HEK293 (cell line): Measurements from ENCODE around the gene ALDH4A1.

Experiments used
- CTCF ChIA-PET: fragments of 350-600 bp; formaldehyde crosslinking; extraction: SDS; loops from one replicate; lab custom pipeline; 2021; ENCODE audit warnings: antibody characterized with exemption; lab: Yijun Ruan, JAX
- POLR2A ChIA-PET: fragments of 300-600 bp; formaldehyde crosslinking; extraction: SDS; loops from one replicate; lab custom pipeline; 2020; ENCODE audit warnings: antibody characterized with exemption, inconsistent platforms; lab: Yijun Ruan, JAX
- H3K27ac ChIP-seq: fragments of 200-500 bp; sonication (Bioruptor generic); 2 replicates; pipeline ENCODE4 v1.5.1; 2014; ENCODE audit warnings: low read depth, low read length, control low read depth, inconsistent platforms; ENCODE audit errors: extremely low read depth
- H3K36me3 ChIP-seq, 2 experiments: fragments of 200-500 bp in 1 of 2; sonication (Bioruptor generic) in 1 of 2; 1 replicate in 1 of 2; 2 replicates in 1 of 2; pipeline ENCODE4 v1.5.1; 2014 to 2017; ENCODE audit warnings: inconsistent platforms in 2 of 2, low read length in 2 of 2; ENCODE audit not compliant: control insufficient read depth in 2 of 2, insufficient read depth in 1 of 2
- H3K4me1 ChIP-seq: fragments of 200-500 bp; sonication (Bioruptor generic); 2 replicates; pipeline ENCODE4 v1.5.1; 2014; ENCODE audit warnings: mild to moderate bottlenecking, low read length, inconsistent platforms; ENCODE audit not compliant: control insufficient read depth, insufficient read depth
- H3K4me3 ChIP-seq: 2 replicates; pipeline ENCODE4 v1.5.1; 2011; ENCODE audit warnings: low read depth, mild to moderate bottlenecking, control low read depth, low read length, moderate library complexity
- H3K9me3 ChIP-seq: fragments of 200-500 bp; sonication (Bioruptor generic); 2 replicates; pipeline ENCODE4 v1.5.1; 2014; ENCODE audit warnings: low read depth, low read length, inconsistent platforms; ENCODE audit not compliant: control insufficient read depth, insufficient read depth
- ATF2 ChIP-seq: fragments of 450-650 bp; formaldehyde crosslinking; IDR thresholded peaks from 2 replicates; pipeline ENCODE4 v1.5.1; 2016; ENCODE audit warnings: missing biosample characterization, missing genetic modification characterization, low read depth
- GFI1B ChIP-seq: fragments of 450-650 bp; formaldehyde crosslinking; IDR thresholded peaks from 2 replicates; pipeline ENCODE4 v1.5.1; 2016; ENCODE audit warnings: missing biosample characterization, missing genetic modification characterization
- GLIS1 ChIP-seq: fragments of 450-650 bp; formaldehyde crosslinking; IDR thresholded peaks from 2 replicates; pipeline ENCODE4 v1.5.1; 2016; ENCODE audit warnings: missing biosample characterization, missing genetic modification characterization
- HOXA7 ChIP-seq: sonication (generic); formaldehyde crosslinking; IDR thresholded peaks from 2 replicates; pipeline ENCODE4 v1.8.1; 2022; ENCODE audit warnings: missing genetic modification reagents, borderline replicate concordance
- REPIN1 ChIP-seq: fragments of 450-650 bp; formaldehyde crosslinking; IDR thresholded peaks from 2 replicates; pipeline ENCODE4 v1.5.1; 2017; ENCODE audit warnings: missing biosample characterization, missing genetic modification characterization, low read depth
- SCRT2 ChIP-seq: fragments of 450-650 bp; formaldehyde crosslinking; IDR thresholded peaks from 2 replicates; pipeline ENCODE4 v1.5.1; 2016; ENCODE audit warnings: missing biosample characterization, missing genetic modification characterization
- YY2 ChIP-seq: fragments of 450-650 bp; formaldehyde crosslinking; IDR thresholded peaks from 2 replicates; pipeline ENCODE4 v1.5.1; 2016; ENCODE audit warnings: missing biosample characterization, missing genetic modification characterization
- ZBTB21 ChIP-seq: fragments of 450-650 bp; formaldehyde crosslinking; IDR thresholded peaks from 2 replicates; pipeline ENCODE4 v1.5.1; 2017; ENCODE audit warnings: missing biosample characterization, missing genetic modification characterization
- ZNF138 ChIP-seq: fragments of 450-650 bp; formaldehyde crosslinking; IDR thresholded peaks from 2 replicates; pipeline ENCODE4 v1.5.1; 2016; ENCODE audit warnings: missing biosample characterization, missing genetic modification characterization, borderline replicate concordance
- ZNF16 ChIP-seq: fragments of 450-650 bp; formaldehyde crosslinking; IDR thresholded peaks from 2 replicates; pipeline ENCODE4 v1.5.1; 2016; ENCODE audit warnings: low read depth, missing biosample characterization, missing genetic modification characterization
- ZNF23 ChIP-seq: fragments of 450-650 bp; formaldehyde crosslinking; IDR thresholded peaks from 2 replicates; pipeline ENCODE4 v1.5.1; 2016; ENCODE audit warnings: missing biosample characterization, missing genetic modification characterization, borderline replicate concordance
- ZNF292 ChIP-seq: fragments of 450-650 bp; formaldehyde crosslinking; IDR thresholded peaks from 2 replicates; pipeline ENCODE4 v1.5.1; 2016; ENCODE audit warnings: low read depth, missing biosample characterization, missing genetic modification characterization, borderline replicate concordance
- ZNF302 ChIP-seq: fragments of 450-650 bp; formaldehyde crosslinking; IDR thresholded peaks from 2 replicates; pipeline ENCODE4 v1.5.1; 2016; ENCODE audit warnings: missing biosample characterization, missing genetic modification characterization, low read depth
- ZNF311 ChIP-seq: fragments of 450-650 bp; formaldehyde crosslinking; IDR thresholded peaks from 2 replicates; pipeline ENCODE4 v1.5.1; 2017; ENCODE audit warnings: missing biosample characterization, missing genetic modification characterization, borderline replicate concordance
- ZNF350 ChIP-seq: fragments of 450-650 bp; formaldehyde crosslinking; IDR thresholded peaks from 2 replicates; pipeline ENCODE4 v1.5.0; 2017; ENCODE audit warnings: missing biosample characterization, mild to moderate bottlenecking, missing genetic modification characterization
- ZNF449 ChIP-seq: fragments of 450-650 bp; formaldehyde crosslinking; IDR thresholded peaks from 2 replicates; pipeline ENCODE4 v1.5.1; 2017; ENCODE audit warnings: missing biosample characterization, mild to moderate bottlenecking, missing genetic modification characterization, moderate library complexity
- ZNF510 ChIP-seq: fragments of 450-650 bp; formaldehyde crosslinking; IDR thresholded peaks from 2 replicates; pipeline ENCODE4 v1.5.1; 2018; ENCODE audit warnings: mild to moderate bottlenecking, missing genetic modification characterization, missing biosample characterization; ENCODE audit not compliant: insufficient replicate concordance
- ZNF555 ChIP-seq: fragments of 450-650 bp; formaldehyde crosslinking; conservative IDR thresholded peaks from 2 replicates; pipeline ENCODE4 v1.5.1; 2017; ENCODE audit warnings: missing biosample characterization, mild to moderate bottlenecking, missing genetic modification characterization, inconsistent platforms
- ZNF558 ChIP-seq: fragments of 450-650 bp; formaldehyde crosslinking; IDR thresholded peaks from 2 replicates; pipeline ENCODE4 v1.5.1; 2016; ENCODE audit warnings: missing biosample characterization, missing genetic modification characterization
- ZNF610 ChIP-seq: fragments of 450-650 bp; formaldehyde crosslinking; IDR thresholded peaks from 2 replicates; pipeline ENCODE4 v1.5.1; 2016; ENCODE audit warnings: missing biosample characterization, missing genetic modification characterization, borderline replicate concordance
- ZNF624 ChIP-seq: fragments of 450-650 bp; formaldehyde crosslinking; IDR thresholded peaks from 2 replicates; pipeline ENCODE4 v1.5.1; 2017; ENCODE audit warnings: missing biosample characterization, missing genetic modification characterization
- ZNF664 ChIP-seq: fragments of 450-650 bp; formaldehyde crosslinking; IDR thresholded peaks from 2 replicates; pipeline ENCODE4 v1.5.1; 2016; ENCODE audit warnings: missing biosample characterization, missing genetic modification characterization
- ZNF670 ChIP-seq: fragments of 450-650 bp; formaldehyde crosslinking; IDR thresholded peaks from 2 replicates; pipeline ENCODE4 v1.5.1; 2016; ENCODE audit warnings: missing biosample characterization, missing genetic modification characterization, low read depth
- ZNF777 ChIP-seq: fragments of 450-650 bp; formaldehyde crosslinking; IDR thresholded peaks from 2 replicates; pipeline ENCODE4 v1.5.1; 2017; ENCODE audit warnings: missing biosample characterization, missing genetic modification characterization, borderline replicate concordance
- ZNF792 ChIP-seq: fragments of 450-650 bp; formaldehyde crosslinking; IDR thresholded peaks from 2 replicates; pipeline ENCODE4 v1.5.1; 2016; ENCODE audit warnings: missing biosample characterization, missing genetic modification characterization
- ZSCAN23 ChIP-seq: fragments of 450-650 bp; formaldehyde crosslinking; IDR thresholded peaks from 2 replicates; pipeline ENCODE4 v1.5.1; 2016; ENCODE audit warnings: missing biosample characterization, missing genetic modification characterization
- TF ChIP-seq, protein P1 (sequence below): fragments of 450-650 bp; formaldehyde crosslinking; IDR thresholded peaks from 2 replicates; pipeline ENCODE4 v1.5.1; 2016; ENCODE audit warnings: missing biosample characterization, missing genetic modification characterization, low read depth
- TF ChIP-seq, protein P2 (sequence below): fragments of 450-650 bp; IDR thresholded peaks from 2 replicates; pipeline ENCODE4 v1.5.1; 2018; ENCODE audit warnings: missing biosample characterization, mild to moderate bottlenecking, missing genetic modification characterization
- TF ChIP-seq, protein P3 (sequence below): fragments of 450-650 bp; formaldehyde crosslinking; IDR thresholded peaks from 2 replicates; pipeline ENCODE4; 2016; ENCODE audit warnings: missing biosample characterization, missing genetic modification characterization

The ALDH4A1 gene

DNA sequence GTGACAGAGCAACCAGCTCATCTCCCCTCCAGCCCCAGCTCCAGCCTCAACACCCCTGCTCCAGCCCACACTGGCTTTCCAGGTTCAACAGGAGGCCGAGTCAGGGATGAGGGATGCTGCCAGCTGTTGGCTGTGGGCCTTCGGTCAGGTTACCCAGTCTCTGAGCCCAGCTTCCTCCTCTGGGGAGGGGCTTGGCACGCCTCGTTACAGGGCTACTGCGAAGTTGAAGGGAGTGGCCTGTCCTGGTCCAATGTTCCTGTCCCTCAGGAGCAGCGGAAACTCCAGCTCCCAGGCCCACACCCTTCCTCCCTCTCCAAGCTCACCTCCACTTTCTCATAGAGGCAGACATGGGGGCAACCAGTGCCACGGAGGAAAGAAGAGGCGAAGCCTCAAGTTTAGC lies 27.8 kb downstream of the ALDH4A1 start:
- CTCF ChIA-PET: interaction anchor here (0.6 to 3.4 kb wide), 12 partner anchors 9 to 1098 kb away, joined by 3 to 37 read pairs (median 3); no protein-coding TSS in a partner anchor

DNA sequence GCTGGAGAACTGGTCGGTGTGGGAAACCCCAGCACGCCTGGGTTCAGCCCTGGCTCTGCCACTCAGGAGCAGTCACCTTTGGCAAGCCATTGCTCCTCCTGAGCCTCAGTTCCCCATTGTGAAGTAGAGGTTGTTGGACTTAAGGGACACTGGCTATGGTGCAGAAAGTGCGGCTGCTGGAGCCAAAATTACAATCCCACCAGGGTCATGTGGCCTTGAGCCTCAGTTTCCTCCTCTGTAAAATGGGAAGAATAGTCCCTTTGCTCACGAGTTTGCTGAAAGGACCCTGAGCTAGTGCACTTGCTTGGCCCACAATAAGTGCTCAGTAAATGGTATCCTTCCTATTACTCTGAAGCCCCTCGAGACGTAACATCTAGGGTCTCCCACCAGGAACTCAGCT lies 28.3 kb downstream of the ALDH4A1 start:
- Histone ChIP-seq H3K9me3 (no peaks in the 10 kb centered on the region), H3K4me3 (no peak overlapping the region), H3K27ac (no peak overlapping the region), H3K4me1 (no peaks in the 10 kb centered on the region), H3K36me3 (no peaks in the 10 kb centered on the region)
- ChIA-PET POLR2A (no interaction called here), CTCF (interaction anchor here (0.6 to 3.4 kb wide), 12 partner anchors 10 to 1098 kb away, joined by 3 to 37 read pairs (median 4); no protein-coding TSS in a partner anchor)
- TF ChIP-seq, protein P1, sequence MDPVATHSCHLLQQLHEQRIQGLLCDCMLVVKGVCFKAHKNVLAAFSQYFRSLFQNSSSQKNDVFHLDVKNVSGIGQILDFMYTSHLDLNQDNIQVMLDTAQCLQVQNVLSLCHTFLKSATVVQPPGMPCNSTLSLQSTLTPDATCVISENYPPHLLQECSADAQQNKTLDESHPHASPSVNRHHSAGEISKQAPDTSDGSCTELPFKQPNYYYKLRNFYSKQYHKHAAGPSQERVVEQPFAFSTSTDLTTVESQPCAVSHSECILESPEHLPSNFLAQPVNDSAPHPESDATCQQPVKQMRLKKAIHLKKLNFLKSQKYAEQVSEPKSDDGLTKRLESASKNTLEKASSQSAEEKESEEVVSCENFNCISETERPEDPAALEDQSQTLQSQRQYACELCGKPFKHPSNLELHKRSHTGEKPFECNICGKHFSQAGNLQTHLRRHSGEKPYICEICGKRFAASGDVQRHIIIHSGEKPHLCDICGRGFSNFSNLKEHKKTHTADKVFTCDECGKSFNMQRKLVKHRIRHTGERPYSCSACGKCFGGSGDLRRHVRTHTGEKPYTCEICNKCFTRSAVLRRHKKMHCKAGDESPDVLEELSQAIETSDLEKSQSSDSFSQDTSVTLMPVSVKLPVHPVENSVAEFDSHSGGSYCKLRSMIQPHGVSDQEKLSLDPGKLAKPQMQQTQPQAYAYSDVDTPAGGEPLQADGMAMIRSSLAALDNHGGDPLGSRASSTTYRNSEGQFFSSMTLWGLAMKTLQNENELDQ: no peak
- TF ChIP-seq ZNF610: no peak
- TF ChIP-seq ZNF664: no peak
- TF ChIP-seq ZNF292: no peak
- TF ChIP-seq ZBTB21 (tag by site-specific recombination): no peak
- no peak for TF ChIP-seq ZNF624 (tag by site-specific recombination)
- TF ChIP-seq ZNF510 (tag by site-specific recombination): no peak
- TF ChIP-seq ATF2 (tag by site-specific recombination): no peak
- TF ChIP-seq ZNF449: no peak
- no peak for TF ChIP-seq REPIN1 (tag by site-specific recombination)
- TF ChIP-seq ZNF350 (tag by site-specific recombination): no peak
- TF ChIP-seq, protein P2, sequence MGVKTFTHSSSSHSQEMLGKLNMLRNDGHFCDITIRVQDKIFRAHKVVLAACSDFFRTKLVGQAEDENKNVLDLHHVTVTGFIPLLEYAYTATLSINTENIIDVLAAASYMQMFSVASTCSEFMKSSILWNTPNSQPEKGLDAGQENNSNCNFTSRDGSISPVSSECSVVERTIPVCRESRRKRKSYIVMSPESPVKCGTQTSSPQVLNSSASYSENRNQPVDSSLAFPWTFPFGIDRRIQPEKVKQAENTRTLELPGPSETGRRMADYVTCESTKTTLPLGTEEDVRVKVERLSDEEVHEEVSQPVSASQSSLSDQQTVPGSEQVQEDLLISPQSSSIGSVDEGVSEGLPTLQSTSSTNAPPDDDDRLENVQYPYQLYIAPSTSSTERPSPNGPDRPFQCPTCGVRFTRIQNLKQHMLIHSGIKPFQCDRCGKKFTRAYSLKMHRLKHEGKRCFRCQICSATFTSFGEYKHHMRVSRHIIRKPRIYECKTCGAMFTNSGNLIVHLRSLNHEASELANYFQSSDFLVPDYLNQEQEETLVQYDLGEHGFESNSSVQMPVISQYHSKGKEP (tag by site-specific recombination): no peak
- no peak for TF ChIP-seq ZNF777 (tag by site-specific recombination)
- TF ChIP-seq ZNF311 (tag by site-specific recombination): no peak

More for the DNA sequence above, 27.8 kb downstream of the ALDH4A1 start:
- no peak overlapping the region for H3K27ac ChIP-seq
- H3K9me3 ChIP-seq: no peaks in the 10 kb centered on the region
- H3K36me3 ChIP-seq: no peaks in the 10 kb centered on the region
- POLR2A ChIA-PET: no interaction called here
- H3K4me3 ChIP-seq: no peak overlapping the region
- no peak for TF ChIP-seq ZNF16 (tag by site-specific recombination)
- TF ChIP-seq YY2 (tag by site-specific recombination): no peak
- TF ChIP-seq GFI1B (tag by site-specific recombination): no peak
- no peak for TF ChIP-seq ZNF302
- no peak for TF ChIP-seq ZNF792 (tag by site-specific recombination)
- no peak for TF ChIP-seq ZNF664
- TF ChIP-seq GLIS1: no peak
- TF ChIP-seq SCRT2 (tag by site-specific recombination): no peak
- no peak for TF ChIP-seq ZNF510 (tag by site-specific recombination)
- TF ChIP-seq ZSCAN23 (tag by site-specific recombination): no peak
- TF ChIP-seq REPIN1 (tag by site-specific recombination): no peak
- no peak for TF ChIP-seq HOXA7 (CRISPR knock-in tag)
- TF ChIP-seq ZNF558 (tag by site-specific recombination): no peak
- TF ChIP-seq ZNF138: no peak
- no peak for TF ChIP-seq ZNF23 (tag by site-specific recombination)
- TF ChIP-seq ZNF555: no peak
- no peak for TF ChIP-seq ZNF670
- no peak for TF ChIP-seq ZNF449
- TF ChIP-seq, protein P3, sequence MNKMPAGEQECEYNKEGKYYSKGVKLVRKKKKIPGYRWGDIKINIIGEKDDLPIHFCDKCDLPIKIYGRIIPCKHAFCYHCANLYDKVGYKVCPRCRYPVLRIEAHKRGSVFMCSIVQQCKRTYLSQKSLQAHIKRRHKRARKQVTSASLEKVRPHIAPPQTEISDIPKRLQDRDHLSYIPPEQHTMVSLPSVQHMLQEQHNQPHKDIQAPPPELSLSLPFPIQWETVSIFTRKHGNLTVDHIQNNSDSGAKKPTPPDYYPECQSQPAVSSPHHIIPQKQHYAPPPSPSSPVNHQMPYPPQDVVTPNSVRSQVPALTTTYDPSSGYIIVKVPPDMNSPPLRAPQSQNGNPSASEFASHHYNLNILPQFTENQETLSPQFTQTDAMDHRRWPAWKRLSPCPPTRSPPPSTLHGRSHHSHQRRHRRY (tag by site-specific recombination): no peak
- H3K4me1 ChIP-seq: no peaks in the 10 kb centered on the region
